HepG2 (cell line): ENCODE results near the gene TOB1. TPM values are rescaled to one million over a fixed set of nuclear protein-coding genes. Genes with fewer than 3 reads are reported as not detected.

Source experiments
- BCL6 ChIP-seq: IDR thresholded peaks from 2 replicates; pipeline ENCODE4 v1.6.1; 2016; ENCODE audit warnings: missing genetic modification reagents, missing compliant biosample characterization
- FOXC1 ChIP-seq: sonication (generic); formaldehyde crosslinking; IDR thresholded peaks from 2 replicates; pipeline ENCODE4 v1.8.0; 2022; ENCODE audit warnings: mild to moderate bottlenecking, missing genetic modification reagents, borderline replicate concordance
- HIVEP1 ChIP-seq: sonication (generic); formaldehyde crosslinking; IDR thresholded peaks from 2 replicates; pipeline ENCODE4 v1.4.0; 2020; ENCODE audit warnings: mild to moderate bottlenecking, missing genetic modification reagents
- MIER2 ChIP-seq: IDR thresholded peaks from 2 replicates; pipeline ENCODE4 v1.6.1; 2016; ENCODE audit warnings: missing biosample characterization, missing genetic modification reagents
- PHB2 ChIP-seq: fragments of 450-650 bp; IDR thresholded peaks from 2 replicates; pipeline ENCODE4 v1.6.1; 2018; ENCODE audit not compliant: partially characterized antibody
- RFX3 ChIP-seq: IDR thresholded peaks from 2 replicates; pipeline ENCODE4 v1.6.1; 2016; ENCODE audit warnings: missing biosample characterization, missing genetic modification reagents
- SMYD3 ChIP-seq: sonication (generic); formaldehyde crosslinking; IDR thresholded peaks from 2 replicates; pipeline ENCODE4 v1.8.1; 2023; ENCODE audit warnings: mild to moderate bottlenecking, missing genetic modification reagents
- SRF ChIP-seq: IDR thresholded peaks from 2 replicates; pipeline ENCODE4 v1.6.1; 2011; ENCODE audit warnings: mild to moderate bottlenecking, low read depth, low read length, moderate library complexity
- TOE1 ChIP-seq: sonication (generic); formaldehyde crosslinking; IDR thresholded peaks from 2 replicates; pipeline ENCODE4 v1.4.0; 2020; ENCODE audit warnings: mild to moderate bottlenecking, missing genetic modification reagents
- ZBTB43 ChIP-seq: sonication (generic); formaldehyde crosslinking; conservative IDR thresholded peaks from 2 replicates; pipeline ENCODE4 v1.4.0; 2020; ENCODE audit warnings: missing genetic modification reagents
- ZFP36L1 ChIP-seq: sonication (generic); formaldehyde crosslinking; IDR thresholded peaks from 2 replicates; pipeline ENCODE4 v1.8.0; 2022; ENCODE audit warnings: mild to moderate bottlenecking, missing genetic modification reagents, moderate library complexity
- ZNF30 ChIP-seq: sonication (generic); formaldehyde crosslinking; IDR thresholded peaks from 2 replicates; pipeline ENCODE4 v1.5.0; 2020; ENCODE audit warnings: mild to moderate bottlenecking, missing genetic modification reagents
- ZNF382 ChIP-seq: sonication (generic); formaldehyde crosslinking; IDR thresholded peaks from 2 replicates; pipeline ENCODE4 v1.5.0; 2020; ENCODE audit warnings: missing genetic modification reagents, mild to moderate bottlenecking, borderline replicate concordance
- ZNF451 ChIP-seq: sonication (generic); formaldehyde crosslinking; IDR thresholded peaks from 2 replicates; pipeline ENCODE4 v1.5.0; 2020; ENCODE audit warnings: mild to moderate bottlenecking, missing genetic modification reagents
- polyA plus RNA-seq, 8 experiments: library from polyadenylated mRNA; depleted of rRNA in 3 of 8; stranded (reverse) in 7 of 8; unstranded in 1 of 8; fragments of >200 nt; fragmentation: Illumina TruSeq in 4 of 8; extraction: Trizol in 4 of 8; gene quantifications; 2 replicates each; pipeline versions ENCODE4 v1.2.1 to v1.2.3, GENCODE V29; 2011 to 2016; ENCODE audit warnings: low read depth in 4 of 8, missing spikeins in 1 of 8, mixed read lengths in 1 of 8; ENCODE audit not compliant: insufficient read depth in 1 of 8
- total RNA-seq, 5 experiments: library from RNA; depleted of rRNA; stranded (reverse); fragments of >200 nt; fragmentation: Illumina TruSeq; extraction: Trizol; gene quantifications; 2 replicates each; pipeline ENCODE4 v1.2.3, GENCODE V29; 2016; ENCODE audit warnings: low read depth in 1 of 5
- TF ChIP-seq, protein P1 (sequence below): sonication (generic); formaldehyde crosslinking; IDR thresholded peaks from 2 replicates; pipeline ENCODE4 v1.8.0; 2022; ENCODE audit warnings: low read depth, missing genetic modification reagents
- TF ChIP-seq, protein P2 (sequence below): sonication (generic); formaldehyde crosslinking; IDR thresholded peaks from 2 replicates; pipeline ENCODE4 v1.5.0; 2020; ENCODE audit warnings: missing genetic modification reagents, mild to moderate bottlenecking, borderline replicate concordance
- TF ChIP-seq, protein P3 (sequence below): sonication (generic); formaldehyde crosslinking; IDR thresholded peaks from 2 replicates; pipeline ENCODE4 v1.4.0; 2020; ENCODE audit warnings: missing genetic modification reagents
- TF ChIP-seq, protein P4 (sequence below): sonication (generic); formaldehyde crosslinking; IDR thresholded peaks from 2 replicates; pipeline ENCODE4 v1.5.0; 2020; ENCODE audit warnings: mild to moderate bottlenecking, missing genetic modification reagents, moderate library complexity

The TOB1 gene
- total and polyA plus RNA-seq, 2 of the 13 experiments (the other 11 are each of a cell fraction or from before 2014, with no cell fraction given): 21.9 to 57.7 TPM

GRCh38 chr17:50908860-50909764, 43.0 kb upstream of the TOB1 start (continued):
- TF ChIP-seq, protein P1, sequence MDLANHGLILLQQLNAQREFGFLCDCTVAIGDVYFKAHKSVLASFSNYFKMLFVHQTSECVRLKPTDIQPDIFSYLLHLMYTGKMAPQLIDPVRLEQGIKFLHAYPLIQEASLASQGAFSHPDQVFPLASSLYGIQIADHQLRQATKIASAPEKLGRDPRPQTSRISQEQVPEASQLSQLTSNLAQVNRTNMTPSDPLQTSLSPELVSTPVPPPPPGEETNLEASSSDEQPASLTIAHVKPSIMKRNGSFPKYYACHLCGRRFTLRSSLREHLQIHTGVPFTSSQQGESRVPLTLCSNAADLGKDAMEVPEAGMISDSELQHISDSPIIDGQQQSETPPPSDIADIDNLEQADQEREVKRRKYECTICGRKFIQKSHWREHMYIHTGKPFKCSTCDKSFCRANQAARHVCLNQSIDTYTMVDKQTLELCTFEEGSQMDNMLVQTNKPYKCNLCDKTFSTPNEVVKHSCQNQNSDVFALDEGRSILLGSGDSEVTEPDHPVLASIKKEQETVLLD: no peak
- TF ChIP-seq, protein P2, sequence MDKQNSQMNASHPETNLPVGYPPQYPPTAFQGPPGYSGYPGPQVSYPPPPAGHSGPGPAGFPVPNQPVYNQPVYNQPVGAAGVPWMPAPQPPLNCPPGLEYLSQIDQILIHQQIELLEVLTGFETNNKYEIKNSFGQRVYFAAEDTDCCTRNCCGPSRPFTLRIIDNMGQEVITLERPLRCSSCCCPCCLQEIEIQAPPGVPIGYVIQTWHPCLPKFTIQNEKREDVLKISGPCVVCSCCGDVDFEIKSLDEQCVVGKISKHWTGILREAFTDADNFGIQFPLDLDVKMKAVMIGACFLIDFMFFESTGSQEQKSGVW: no peak
- TF ChIP-seq ZBTB43 (CRISPR knock-in tag): no peak
- 0 out of 2 replicates have a peak, but pooled peaks have one; percentile 75 for TF ChIP-seq TOE1 (CRISPR knock-in tag)
- TF ChIP-seq, protein P3, sequence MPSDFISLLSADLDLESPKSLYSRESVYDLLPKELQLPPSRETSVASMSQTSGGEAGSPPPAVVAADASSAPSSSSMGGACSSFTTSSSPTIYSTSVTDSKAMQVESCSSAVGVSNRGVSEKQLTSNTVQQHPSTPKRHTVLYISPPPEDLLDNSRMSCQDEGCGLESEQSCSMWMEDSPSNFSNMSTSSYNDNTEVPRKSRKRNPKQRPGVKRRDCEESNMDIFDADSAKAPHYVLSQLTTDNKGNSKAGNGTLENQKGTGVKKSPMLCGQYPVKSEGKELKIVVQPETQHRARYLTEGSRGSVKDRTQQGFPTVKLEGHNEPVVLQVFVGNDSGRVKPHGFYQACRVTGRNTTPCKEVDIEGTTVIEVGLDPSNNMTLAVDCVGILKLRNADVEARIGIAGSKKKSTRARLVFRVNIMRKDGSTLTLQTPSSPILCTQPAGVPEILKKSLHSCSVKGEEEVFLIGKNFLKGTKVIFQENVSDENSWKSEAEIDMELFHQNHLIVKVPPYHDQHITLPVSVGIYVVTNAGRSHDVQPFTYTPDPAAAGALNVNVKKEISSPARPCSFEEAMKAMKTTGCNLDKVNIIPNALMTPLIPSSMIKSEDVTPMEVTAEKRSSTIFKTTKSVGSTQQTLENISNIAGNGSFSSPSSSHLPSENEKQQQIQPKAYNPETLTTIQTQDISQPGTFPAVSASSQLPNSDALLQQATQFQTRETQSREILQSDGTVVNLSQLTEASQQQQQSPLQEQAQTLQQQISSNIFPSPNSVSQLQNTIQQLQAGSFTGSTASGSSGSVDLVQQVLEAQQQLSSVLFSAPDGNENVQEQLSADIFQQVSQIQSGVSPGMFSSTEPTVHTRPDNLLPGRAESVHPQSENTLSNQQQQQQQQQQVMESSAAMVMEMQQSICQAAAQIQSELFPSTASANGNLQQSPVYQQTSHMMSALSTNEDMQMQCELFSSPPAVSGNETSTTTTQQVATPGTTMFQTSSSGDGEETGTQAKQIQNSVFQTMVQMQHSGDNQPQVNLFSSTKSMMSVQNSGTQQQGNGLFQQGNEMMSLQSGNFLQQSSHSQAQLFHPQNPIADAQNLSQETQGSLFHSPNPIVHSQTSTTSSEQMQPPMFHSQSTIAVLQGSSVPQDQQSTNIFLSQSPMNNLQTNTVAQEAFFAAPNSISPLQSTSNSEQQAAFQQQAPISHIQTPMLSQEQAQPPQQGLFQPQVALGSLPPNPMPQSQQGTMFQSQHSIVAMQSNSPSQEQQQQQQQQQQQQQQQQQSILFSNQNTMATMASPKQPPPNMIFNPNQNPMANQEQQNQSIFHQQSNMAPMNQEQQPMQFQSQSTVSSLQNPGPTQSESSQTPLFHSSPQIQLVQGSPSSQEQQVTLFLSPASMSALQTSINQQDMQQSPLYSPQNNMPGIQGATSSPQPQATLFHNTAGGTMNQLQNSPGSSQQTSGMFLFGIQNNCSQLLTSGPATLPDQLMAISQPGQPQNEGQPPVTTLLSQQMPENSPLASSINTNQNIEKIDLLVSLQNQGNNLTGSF (CRISPR knock-in tag): no peak
- peak; percentile 90 for TF ChIP-seq MIER2
- TF ChIP-seq FOXC1 (CRISPR knock-in tag): peak; percentile 62; the same call in 1 of the 2 replicates
- TF ChIP-seq ZNF451 (CRISPR knock-in tag): 0 out of 2 replicates have a peak, but pooled peaks have one; percentile 66
- no peak for TF ChIP-seq ZNF382 (CRISPR knock-in tag)
- TF ChIP-seq SRF: no peak
- peak; percentile 32; the same call in 1 of the 2 replicates for TF ChIP-seq RFX3 (CRISPR knock-in tag)
- peak; percentile 83 for TF ChIP-seq BCL6 (CRISPR knock-in tag)
- no peak for TF ChIP-seq PHB2
- TF ChIP-seq ZNF30: no peak
- peak; percentile 75 for TF ChIP-seq ZFP36L1 (CRISPR knock-in tag)
- TF ChIP-seq SMYD3 (CRISPR knock-in tag): no peak
- TF ChIP-seq, protein P4, sequence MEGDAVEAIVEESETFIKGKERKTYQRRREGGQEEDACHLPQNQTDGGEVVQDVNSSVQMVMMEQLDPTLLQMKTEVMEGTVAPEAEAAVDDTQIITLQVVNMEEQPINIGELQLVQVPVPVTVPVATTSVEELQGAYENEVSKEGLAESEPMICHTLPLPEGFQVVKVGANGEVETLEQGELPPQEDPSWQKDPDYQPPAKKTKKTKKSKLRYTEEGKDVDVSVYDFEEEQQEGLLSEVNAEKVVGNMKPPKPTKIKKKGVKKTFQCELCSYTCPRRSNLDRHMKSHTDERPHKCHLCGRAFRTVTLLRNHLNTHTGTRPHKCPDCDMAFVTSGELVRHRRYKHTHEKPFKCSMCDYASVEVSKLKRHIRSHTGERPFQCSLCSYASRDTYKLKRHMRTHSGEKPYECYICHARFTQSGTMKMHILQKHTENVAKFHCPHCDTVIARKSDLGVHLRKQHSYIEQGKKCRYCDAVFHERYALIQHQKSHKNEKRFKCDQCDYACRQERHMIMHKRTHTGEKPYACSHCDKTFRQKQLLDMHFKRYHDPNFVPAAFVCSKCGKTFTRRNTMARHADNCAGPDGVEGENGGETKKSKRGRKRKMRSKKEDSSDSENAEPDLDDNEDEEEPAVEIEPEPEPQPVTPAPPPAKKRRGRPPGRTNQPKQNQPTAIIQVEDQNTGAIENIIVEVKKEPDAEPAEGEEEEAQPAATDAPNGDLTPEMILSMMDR (CRISPR knock-in tag): peak; percentile 67
- TF ChIP-seq HIVEP1 (CRISPR knock-in tag): peak; percentile 93
